ENCODE data around the gene SYNPR.
"Not testable (repeated sequence)": the region's sequence is repeated elsewhere in the genome, so short reads cannot be mapped to it uniquely, and the experiment has no call there.

The SYNPR gene

GRCh38 chr3:63278171-63279004 is at the start of gene SYNPR:
Gene SYNPR, plus strand, starts transcription at chr3:63278308.
- DNase-seq: no peak

GRCh38 chr3:63228677-63229076 is 49.4 kb upstream of the SYNPR start:
- DNase-seq: no peak

GRCh38 chr3:63230146-63230545 is 48.0 kb upstream of the SYNPR start:
- no peak for DNase-seq

GRCh38 chr3:63231643-63232042 is 46.5 kb upstream of the SYNPR start:
- DNase-seq: no peak

- DNase-seq: no peak
Measured at GRCh38 chr3:63232764-63233396, 45.2 kb upstream of the SYNPR start.

- no peak for DNase-seq
Measured at GRCh38 chr3:63240381-63240902, 37.7 kb upstream of the SYNPR start.

- no peak for DNase-seq
Measured at GRCh38 chr3:63242124-63242523, 36.0 kb upstream of the SYNPR start.

- no peak for DNase-seq
Measured at GRCh38 chr3:63244486-63244885, 33.6 kb upstream of the SYNPR start.

GRCh38 chr3:63245726-63246241 is 32.3 kb upstream of the SYNPR start:
- no peak for DNase-seq

GRCh38 chr3:63248015-63248414 is 30.1 kb upstream of the SYNPR start:
- DNase-seq: no peak

- no peak for DNase-seq
Measured at GRCh38 chr3:63251499-63251898, 26.6 kb upstream of the SYNPR start.

GRCh38 chr3:63255819-63256218 is 22.3 kb upstream of the SYNPR start:
- not testable (repeated sequence) for DNase-seq

- no peak for DNase-seq
Measured at GRCh38 chr3:63264716-63265115, 13.4 kb upstream of the SYNPR start.

GRCh38 chr3:63274359-63274758 is 3.7 kb upstream of the SYNPR start:
- no peak for DNase-seq

- no peak for DNase-seq
Measured at GRCh38 chr3:63279005-63279841, 1.1 kb downstream of the SYNPR start.

- DNase-seq: no peak
Measured at GRCh38 chr3:63287610-63288009, 9.5 kb downstream of the SYNPR start.

GRCh38 chr3:63290686-63291085 is 12.6 kb downstream of the SYNPR start:
- no peak for DNase-seq

- no peak for DNase-seq
Measured at GRCh38 chr3:63294332-63294731, 16.2 kb downstream of the SYNPR start.

- DNase-seq: no peak
Measured at GRCh38 chr3:63295356-63295755, 17.2 kb downstream of the SYNPR start.

GRCh38 chr3:63295806-63296205 is 17.7 kb downstream of the SYNPR start:
- no peak for DNase-seq

- no peak for DNase-seq
Measured at GRCh38 chr3:63296249-63296648, 18.1 kb downstream of the SYNPR start.

GRCh38 chr3:63303238-63303637 is 25.1 kb downstream of the SYNPR start:
- DNase-seq: no peak

GRCh38 chr3:63304421-63304820 is 26.3 kb downstream of the SYNPR start:
- no peak for DNase-seq

All from CD4-positive, alpha-beta T cell treated with Interleukin-12 subunit alpha and Interleukin-12 subunit beta, for 1 hour (primary cell).